ENCODE results near the gene MSH5.
"Not testable (repeated sequence)": the region's sequence is repeated elsewhere in the genome, so short reads cannot be mapped to it uniquely, and the experiment has no call there.

The MSH5 gene

DNA sequence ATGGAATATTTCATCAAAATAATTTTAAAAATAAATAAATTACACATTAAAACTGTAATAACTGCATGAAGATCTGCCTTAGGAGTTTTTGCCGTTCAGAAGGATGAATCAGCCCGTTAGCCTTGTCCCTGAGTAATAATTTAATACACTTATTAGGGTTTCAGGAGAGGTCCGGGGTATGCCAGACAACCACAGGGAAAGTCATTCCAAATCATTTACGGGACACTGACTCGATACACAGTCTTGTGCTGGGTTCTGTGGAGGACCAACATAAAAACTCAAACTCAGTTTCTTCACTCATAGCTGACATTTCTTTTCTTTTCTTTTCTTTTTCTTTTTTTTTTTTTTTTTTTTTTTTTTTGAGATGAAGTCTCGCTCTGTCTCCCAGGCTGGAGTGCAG, 33.9 kb upstream of the MSH5 start:
- Mint-ChIP-seq H3K36me3 (ENCODE audit: low read depth) (peaks cover 26% of the 10 kb centered on the region), H3K9me3 (no peaks in the 10 kb centered on the region), H3K27ac (no peak overlapping the region), H3K4me1 (ENCODE audit: low read depth) (peaks cover 42% of the 10 kb centered on the region), H3K4me3 (no peak overlapping the region), H3K27me3 (no peaks in the 10 kb centered on the region)
- intact Hi-C loops (cut with micrococcal nuclease) = no loop called here

GRCh38 chr6:31706599-31706998, 33.2 kb upstream of the MSH5 start, which contains the start of gene LY6G6F:
Gene LY6G6F, plus strand, starts transcription at chr6:31706866. Its CDS starts 41 bp downstream, at chr6:31706907.
- Mint-ChIP-seq H3K27ac (peak within 1 kb of the TSS; percentile 26), H3K4me3 (no peak within 1 kb of the TSS), H3K4me1 (ENCODE audit: low read depth) (peaks cover 42% of the 10 kb centered on the region), H3K9me3 (no peaks in the 10 kb centered on the region), H3K27me3 (no peaks in the 10 kb centered on the region), H3K36me3 (ENCODE audit: low read depth) (peaks cover 19% of the 10 kb centered on the region)
- intact Hi-C loops (cut with micrococcal nuclease) = no loop called here

GRCh38 chr6:31707701-31708100, 32.1 kb upstream of the MSH5 start:
- no peaks in the 10 kb centered on the region for H3K27me3 Mint-ChIP-seq
- peaks cover 45% of the 10 kb centered on the region for H3K4me1 Mint-ChIP-seq (ENCODE audit: low read depth)
- peaks cover 8% of the 10 kb centered on the region for H3K36me3 Mint-ChIP-seq (ENCODE audit: low read depth)
- H3K9me3 Mint-ChIP-seq = no peaks in the 10 kb centered on the region
- peak overlapping the region; percentile 26 for H3K27ac Mint-ChIP-seq
- no peak overlapping the region for H3K4me3 Mint-ChIP-seq
- intact Hi-C loops (cut with micrococcal nuclease) = no loop called here

- intact Hi-C loops (cut with micrococcal nuclease) = no loop called here
- H3K4me3 Mint-ChIP-seq = no peak overlapping the region
- peaks cover 3% of the 10 kb centered on the region for H3K36me3 Mint-ChIP-seq (ENCODE audit: low read depth)
- no peak overlapping the region for H3K27ac Mint-ChIP-seq
- no peaks in the 10 kb centered on the region for H3K27me3 Mint-ChIP-seq
- H3K9me3 Mint-ChIP-seq = no peaks in the 10 kb centered on the region
- peaks cover 44% of the 10 kb centered on the region for H3K4me1 Mint-ChIP-seq (ENCODE audit: low read depth)
Measured at GRCh38 chr6:31708224-31708623, 31.6 kb upstream of the MSH5 start.

DNA sequence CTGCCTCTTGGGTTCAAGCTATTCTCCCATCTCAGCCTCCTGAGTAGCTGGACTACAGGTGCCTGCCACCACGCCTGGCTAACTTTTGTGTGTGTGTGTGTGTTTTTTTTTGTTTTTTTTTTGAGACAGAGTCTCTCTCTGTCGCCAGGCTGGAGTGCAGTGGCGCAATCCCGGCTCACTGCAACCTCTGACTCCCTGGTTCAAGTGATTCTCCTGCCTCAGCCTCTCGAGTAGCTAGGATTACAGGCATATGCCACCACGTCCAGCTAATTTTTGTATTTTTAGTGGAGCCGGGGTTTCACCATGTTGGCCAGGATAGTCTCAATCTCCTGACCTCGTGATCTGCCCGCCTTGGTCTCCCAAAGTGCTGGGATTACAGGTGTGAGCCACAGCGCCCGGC, 30.6 kb upstream of the MSH5 start:
- intact Hi-C loops (cut with micrococcal nuclease) = not testable (repeated sequence)
- H3K4me1 Mint-ChIP-seq (ENCODE audit: low read depth) = peaks cover 42% of the 10 kb centered on the region

DNA sequence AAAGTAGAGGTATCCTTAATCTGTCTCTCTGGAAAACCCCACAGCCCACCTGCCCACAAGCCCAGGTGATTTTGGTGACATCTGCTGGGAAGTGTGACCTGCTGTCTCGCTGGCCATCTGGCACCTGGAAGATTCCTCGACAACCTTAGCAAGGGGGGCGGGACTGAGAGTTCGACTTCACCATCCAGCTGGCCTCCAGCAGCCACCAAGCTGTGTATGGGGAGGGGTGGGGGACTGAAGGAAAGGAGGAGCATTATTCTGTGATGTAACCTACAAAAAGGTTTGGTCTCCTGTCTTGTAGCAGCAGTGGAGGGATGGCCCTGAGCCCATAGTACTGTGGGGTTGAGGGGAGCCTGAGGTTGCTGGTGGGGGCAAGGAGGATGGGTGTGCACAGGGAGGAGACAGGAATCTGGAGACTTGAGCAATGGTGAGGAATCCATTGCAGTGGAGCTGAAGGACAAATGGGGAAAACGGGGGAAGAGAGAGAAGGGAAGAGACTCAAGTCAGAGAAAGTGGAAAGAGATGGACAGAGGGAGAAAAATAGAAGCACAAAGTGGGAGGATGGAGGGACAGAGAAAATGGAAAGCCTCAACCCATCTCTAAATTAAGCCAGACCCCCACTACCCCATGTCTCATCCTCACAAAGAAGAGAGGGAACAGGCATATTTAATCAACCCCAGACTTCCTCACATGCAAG, 29.1 kb upstream of the MSH5 start:
- H3K27ac Mint-ChIP-seq = peak overlapping the region; percentile 66
- no peaks in the 10 kb centered on the region for H3K36me3 Mint-ChIP-seq (ENCODE audit: low read depth)
- H3K4me3 Mint-ChIP-seq = peak overlapping the region; percentile 39
- peaks cover 45% of the 10 kb centered on the region for H3K4me1 Mint-ChIP-seq (ENCODE audit: low read depth)
- no peaks in the 10 kb centered on the region for H3K9me3 Mint-ChIP-seq
- no peaks in the 10 kb centered on the region for H3K27me3 Mint-ChIP-seq
- intact Hi-C loops (cut with micrococcal nuclease) = no loop called here

More for the DNA sequence above, 30.6 kb upstream of the MSH5 start:
- H3K36me3 Mint-ChIP-seq (ENCODE audit: low read depth); H3K9me3 Mint-ChIP-seq; H3K27ac Mint-ChIP-seq; H3K4me3 Mint-ChIP-seq; H3K27me3 Mint-ChIP-seq: not testable (repeated sequence)

- Mint-ChIP-seq H3K4me1 (ENCODE audit: low read depth) (peaks cover 45% of the 10 kb centered on the region), H3K27ac (peak overlapping the region; percentile 66), H3K4me3 (peak overlapping the region; percentile 39), H3K27me3 (no peaks in the 10 kb centered on the region), H3K9me3 (no peaks in the 10 kb centered on the region), H3K36me3 (ENCODE audit: low read depth) (no peaks in the 10 kb centered on the region)
- intact Hi-C loops (cut with micrococcal nuclease) = no loop called here
Measured at GRCh38 chr6:31711233-31711632, 28.6 kb upstream of the MSH5 start.

DNA sequence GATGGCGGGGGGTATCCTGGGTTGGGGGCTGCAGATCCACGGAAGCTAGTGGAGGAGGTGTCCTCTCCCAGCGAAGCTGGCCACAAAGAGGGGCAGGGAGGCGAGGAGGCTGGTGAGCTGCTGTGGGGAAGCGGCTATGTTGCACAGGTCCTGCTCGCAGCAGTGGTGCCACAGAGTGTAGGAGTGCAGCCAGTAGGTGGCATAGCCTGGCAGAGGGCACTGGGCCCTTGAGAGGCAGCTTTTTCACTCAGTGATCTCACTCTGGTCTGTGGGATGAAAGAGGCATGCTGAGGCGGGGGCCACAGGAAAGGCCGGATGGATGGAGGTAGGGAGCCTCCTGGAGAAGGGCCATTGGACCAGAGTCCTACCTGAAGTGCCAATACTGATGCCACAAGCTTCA, 27.5 kb upstream of the MSH5 start:
- no peaks in the 10 kb centered on the region for H3K36me3 Mint-ChIP-seq (ENCODE audit: low read depth)
- H3K9me3 Mint-ChIP-seq = no peaks in the 10 kb centered on the region
- no peaks in the 10 kb centered on the region for H3K27me3 Mint-ChIP-seq
- no peak overlapping the region for H3K4me3 Mint-ChIP-seq
- peak overlapping the region; percentile 66 for H3K27ac Mint-ChIP-seq
- peaks cover 41% of the 10 kb centered on the region for H3K4me1 Mint-ChIP-seq (ENCODE audit: low read depth)
- intact Hi-C loops (cut with micrococcal nuclease) = no loop called here

DNA sequence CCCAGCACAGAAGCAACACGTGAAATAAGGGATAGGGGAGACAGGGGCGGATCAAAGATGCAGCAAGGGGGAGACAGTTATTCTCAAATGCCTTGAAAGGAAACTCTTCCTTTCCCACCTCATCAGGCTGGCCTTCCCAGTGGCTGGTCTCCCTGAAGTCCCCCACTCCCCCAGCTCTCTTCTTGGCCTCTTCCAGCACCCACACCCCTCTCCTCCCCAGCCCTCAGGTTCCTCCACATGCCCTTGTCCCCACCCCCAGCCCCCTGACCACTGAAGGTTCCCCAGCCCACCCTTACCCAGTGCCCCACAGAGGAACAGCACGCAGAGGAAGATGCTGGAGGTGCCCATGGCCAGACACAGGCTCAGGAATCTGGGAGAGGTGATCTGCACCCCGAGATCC, 26.3 kb upstream of the MSH5 start:
- intact Hi-C loops (cut with micrococcal nuclease) = no loop called here
- Mint-ChIP-seq H3K36me3 (ENCODE audit: low read depth) (no peaks in the 10 kb centered on the region), H3K4me3 (no peak overlapping the region), H3K27ac (peak overlapping the region; percentile 43), H3K27me3 (no peaks in the 10 kb centered on the region), H3K9me3 (no peaks in the 10 kb centered on the region), H3K4me1 (ENCODE audit: low read depth) (peaks cover 34% of the 10 kb centered on the region)

DNA sequence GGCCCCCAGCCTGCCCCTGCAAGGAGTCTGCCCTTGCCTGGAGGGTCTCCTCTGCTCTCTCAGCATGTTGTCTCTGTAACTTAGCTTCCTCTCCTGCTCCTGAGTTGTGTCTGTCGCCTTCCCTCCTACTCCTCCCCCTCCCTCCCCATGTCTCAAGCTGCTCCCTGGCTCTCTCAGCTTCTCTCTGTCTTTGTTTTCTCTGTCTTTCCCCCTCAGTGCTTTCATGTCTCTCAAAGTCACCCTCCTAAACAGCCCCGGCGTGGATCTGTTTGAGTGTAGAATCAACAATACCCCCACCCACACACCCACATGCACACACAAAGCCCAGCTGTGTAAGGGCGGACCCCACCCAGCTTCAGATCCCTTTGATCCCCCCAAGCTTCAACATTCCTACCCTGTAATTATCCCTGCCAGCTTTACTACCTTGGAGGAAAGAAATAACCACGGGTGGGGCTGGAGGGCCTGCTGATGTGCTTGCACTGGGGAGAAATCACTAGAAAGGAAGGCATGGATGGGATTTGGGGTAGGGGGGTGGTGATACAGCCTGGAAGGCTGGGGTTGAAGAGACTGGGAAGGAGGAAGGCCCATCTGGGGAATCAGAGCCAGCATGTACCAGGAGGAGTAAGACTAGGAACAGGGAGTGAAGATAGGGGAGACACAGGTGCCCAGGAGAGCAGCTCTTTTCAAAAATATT, 25.7 kb upstream of the MSH5 start:
- intact Hi-C loops (cut with micrococcal nuclease) = no loop called here
- Mint-ChIP-seq H3K4me3 (no peak overlapping the region), H3K27ac (peak overlapping the region; percentile 43), H3K9me3 (no peaks in the 10 kb centered on the region), H3K27me3 (no peaks in the 10 kb centered on the region), H3K36me3 (ENCODE audit: low read depth) (no peaks in the 10 kb centered on the region), H3K4me1 (ENCODE audit: low read depth) (peaks cover 34% of the 10 kb centered on the region)

- no peak within 1 kb of the TSS for H3K4me3 Mint-ChIP-seq
- H3K36me3 Mint-ChIP-seq (ENCODE audit: low read depth) = no peaks in the 10 kb centered on the region
- intact Hi-C loops (cut with micrococcal nuclease) = no loop called here
- H3K27ac Mint-ChIP-seq = peak within 1 kb of the TSS; percentile 43
- H3K4me1 Mint-ChIP-seq (ENCODE audit: low read depth) = peaks cover 33% of the 10 kb centered on the region
- H3K27me3 Mint-ChIP-seq = no peaks in the 10 kb centered on the region
- H3K9me3 Mint-ChIP-seq = no peaks in the 10 kb centered on the region
Measured at GRCh38 chr6:31715022-31715958, 24.5 kb upstream of the MSH5 start, which contains the start of gene LY6G6D. Gene LY6G6D, plus strand, starts transcription at chr6:31715348. Its CDS starts 8 bp downstream, at chr6:31715356.

GRCh38 chr6:31717499-31718222, 22.1 kb upstream of the MSH5 start:
- no peak overlapping the region for H3K27ac Mint-ChIP-seq
- no peak overlapping the region for H3K4me3 Mint-ChIP-seq
- peaks cover 15% of the 10 kb centered on the region for H3K4me1 Mint-ChIP-seq (ENCODE audit: low read depth)
- no peaks in the 10 kb centered on the region for H3K9me3 Mint-ChIP-seq
- H3K36me3 Mint-ChIP-seq (ENCODE audit: low read depth) = no peaks in the 10 kb centered on the region
- peaks cover 6% of the 10 kb centered on the region for H3K27me3 Mint-ChIP-seq
- intact Hi-C loops (cut with micrococcal nuclease) = no loop called here

GRCh38 chr6:31718265-31718664, 21.5 kb upstream of the MSH5 start:
- Mint-ChIP-seq H3K27me3 (peaks cover 8% of the 10 kb centered on the region), H3K36me3 (ENCODE audit: low read depth) (no peaks in the 10 kb centered on the region), H3K9me3 (no peaks in the 10 kb centered on the region), H3K4me3 (no peak overlapping the region), H3K4me1 (ENCODE audit: low read depth) (peaks cover 18% of the 10 kb centered on the region), H3K27ac (no peak overlapping the region)
- intact Hi-C loops (cut with micrococcal nuclease) = no loop called here
